HepG2 (cell line): ENCODE results near the gene HSP90AB1. TPM values are rescaled to one million over a fixed set of nuclear protein-coding genes. Genes with fewer than 3 reads are reported as not detected.

Experiments
- ATAC-seq: fragments of 200-7000 bp; cut with Tn5 transposase; 3 replicates; pipeline ENCODE4 v1.9.1; 2020; ENCODE audit warnings: mild to moderate bottlenecking, moderate library complexity
- BruUV-seq: library from RNA; stranded (reverse); fragments of 400-500 nt; replicated peaks from 2 replicates; lab custom pipeline; 2021; lab: Mats Ljungman, UMichigan
- CTCF ChIA-PET: fragments of 300-600 bp; formaldehyde crosslinking; extraction: SDS; loops from one replicate; lab custom pipeline; 2021; ENCODE audit warnings: low total read pairs, inconsistent platforms, low intra/inter-chr PET ratio; lab: Yijun Ruan, JAX
- POLR2A ChIA-PET: fragments of 350-600 bp; sonication (Branson Sonifier 250); formaldehyde crosslinking; loops from one replicate; lab custom pipeline; 2020; ENCODE audit warnings: antibody characterized with exemption, inconsistent platforms; lab: Yijun Ruan, JAX
- DNase-seq: peaks from one replicate; pipeline ENCODE4 v3.0.0-alpha.2; 2015; ENCODE audit warnings: low spot score
- FAIRE-seq: peaks from 3 replicates; lab custom pipeline; 2011; peaks lifted over from hg19 to GRCh38; lab: Jason Lieb, UNC
- H2AFZ ChIP-seq: one replicate; pipeline ENCODE4 v1.6.1; 2011; ENCODE audit warnings: low read length, inconsistent platforms
- H3K27ac ChIP-seq: fragments of 300-600 bp; 3 replicates; pipeline ENCODE4 v1.8.0; 2011; ENCODE audit warnings: mixed run types, mild to moderate bottlenecking, mixed read lengths, low read length, inconsistent platforms; ENCODE audit not compliant: insufficient read depth; ENCODE audit errors: extremely low read length
- H3K27me3 ChIP-seq, 2 experiments: fragments of 200-600 bp in 1 of 2; 2 replicates in 1 of 2; 3 replicates in 1 of 2; pipeline versions ENCODE4 v1.6.0 to v1.8.0; 2011; ENCODE audit warnings: low read length in 2 of 2, mild to moderate bottlenecking in 2 of 2, moderate library complexity in 2 of 2, inconsistent platforms in 1 of 2; ENCODE audit not compliant: insufficient read depth in 2 of 2, control insufficient read depth in 1 of 2
- H3K36me3 ChIP-seq, 2 experiments: fragments of 200-600 bp in 1 of 2; replicated peaks in 1 of 2; 2 replicates in 1 of 2; 3 replicates in 1 of 2; pipeline versions ENCODE4 v1.5.1 to v1.8.0; 2011; ENCODE audit warnings: low read length in 2 of 2, inconsistent platforms in 1 of 2; ENCODE audit not compliant: insufficient read depth in 2 of 2, control insufficient read depth in 1 of 2
- H3K4me1 ChIP-seq: 2 replicates; pipeline ENCODE4 v1.5.1; 2012; ENCODE audit warnings: low read length, inconsistent platforms; ENCODE audit not compliant: insufficient read depth
- H3K4me2 ChIP-seq: 2 replicates; pipeline ENCODE4 v1.6.0; 2011; ENCODE audit warnings: low read depth, low read length, inconsistent platforms
- H3K4me3 ChIP-seq, 3 experiments: fragments of 200-600 bp in 1 of 3; sonication (generic), shearing (Covaris generic) in 1 of 3; replicated peaks in 1 of 3; 2 replicates each; pipeline ENCODE4 v1.5.1; 2011 to 2016; ENCODE audit warnings: low read length in 3 of 3, inconsistent platforms in 2 of 3, low read depth in 2 of 3, mild to moderate bottlenecking in 2 of 3, control low read depth in 1 of 3, mixed read lengths in 1 of 3; ENCODE audit not compliant: insufficient read depth in 1 of 3
- H3K79me2 ChIP-seq: one replicate; pipeline ENCODE4 v1.6.1; 2011; ENCODE audit warnings: low read length, inconsistent platforms; ENCODE audit not compliant: insufficient read depth
- H3K9ac ChIP-seq: 2 replicates; pipeline ENCODE4 v1.6.0; 2011; ENCODE audit warnings: mild to moderate bottlenecking, low read depth, low read length, inconsistent platforms; ENCODE audit not compliant: insufficient read depth
- H3K9me3 ChIP-seq: 2 replicates; pipeline ENCODE4 v1.5.1; 2012; ENCODE audit warnings: mild to moderate bottlenecking, low read length
- H4K20me1 ChIP-seq: 2 replicates; pipeline ENCODE4 v1.6.0; 2011; ENCODE audit warnings: inconsistent platforms, mild to moderate bottlenecking, low read length, moderate library complexity; ENCODE audit not compliant: insufficient read depth
- HES4 ChIP-seq: sonication (generic); formaldehyde crosslinking; IDR thresholded peaks from 2 replicates; pipeline ENCODE4 v1.9.0; 2021; ENCODE audit warnings: mild to moderate bottlenecking, missing genetic modification reagents, borderline replicate concordance
- MAZ ChIP-seq, 2 experiments: sonication (generic) in 1 of 2; formaldehyde crosslinking in 1 of 2; IDR thresholded peaks; 2 replicates each; pipeline versions ENCODE4 v1.5.0 to v1.6.1; 2012 to 2020; ENCODE audit warnings: low read depth in 2 of 2, mild to moderate bottlenecking in 2 of 2, borderline replicate concordance in 1 of 2, improper control_type of control experiment in 1 of 2, low read length in 1 of 2, missing genetic modification reagents in 1 of 2, moderate library complexity in 1 of 2
- NFKBIZ ChIP-seq: IDR thresholded peaks from 2 replicates; pipeline ENCODE4 v1.6.1; 2018; ENCODE audit warnings: missing genetic modification reagents, missing compliant biosample characterization
- PCBP1 ChIP-seq: fragments of 200-400 bp; formaldehyde crosslinking; IDR thresholded peaks from 2 replicates; pipeline ENCODE4 v1.6.1; 2017; ENCODE audit warnings: mild to moderate bottlenecking, low read depth, low read length, borderline replicate concordance
- PRDM15 ChIP-seq: sonication (generic); formaldehyde crosslinking; IDR thresholded peaks from 2 replicates; pipeline ENCODE4 v1.4.0; 2020; ENCODE audit warnings: missing genetic modification reagents
- RORA ChIP-seq: sonication (generic); formaldehyde crosslinking; IDR thresholded peaks from 2 replicates; pipeline ENCODE4 v1.5.0; 2020; ENCODE audit warnings: mild to moderate bottlenecking, missing genetic modification reagents, moderate library complexity
- SYNCRIP ChIP-seq: fragments of 200-400 bp; formaldehyde crosslinking; IDR thresholded peaks from 2 replicates; pipeline ENCODE4 v1.6.1; 2018; ENCODE audit warnings: mild to moderate bottlenecking, low read depth, low read length; ENCODE audit not compliant: insufficient read depth
- ZBTB42 ChIP-seq: sonication (generic); formaldehyde crosslinking; IDR thresholded peaks from 2 replicates; pipeline ENCODE4 v1.5.0; 2020; ENCODE audit warnings: mild to moderate bottlenecking, missing genetic modification reagents
- ZNF276 ChIP-seq: sonication (generic); formaldehyde crosslinking; IDR thresholded peaks from 2 replicates; pipeline ENCODE4 v1.4.0; 2020; ENCODE audit warnings: mild to moderate bottlenecking, low read depth, missing genetic modification reagents
- ZNF512 ChIP-seq: sonication (generic); formaldehyde crosslinking; IDR thresholded peaks from 2 replicates; pipeline ENCODE4 v1.4.0; 2020; ENCODE audit warnings: mild to moderate bottlenecking, missing genetic modification reagents
- ZNF562 ChIP-seq: sonication (generic); formaldehyde crosslinking; IDR thresholded peaks from 2 replicates; pipeline ENCODE4 v1.8.0; 2022; ENCODE audit warnings: missing genetic modification reagents, borderline replicate concordance
- WGBS: methylation state at CpG from one replicate; pipeline ENCODE4 v1.1.6; 2017; ENCODE audit warnings: low lambda C conversion rate; 5-methylcytosine and 5-hydroxymethylcytosine counted together
- in situ Hi-C: cut with HindIII; loops from 2 replicates; pipeline ENCODE4 v1.10.0; 2017; ENCODE audit warnings: low pct_unique_long_range_greater_than_20kb; ENCODE audit not compliant: extremely low pct_ligation_motif_present
- intact Hi-C: fragments of 100-400 bp; cut with micrococcal nuclease; formaldehyde crosslinking; loops from one replicate; pipeline ENCODE4 v1.10.0; 2022; ENCODE audit not compliant: unreplicated experiment
- polyA plus RNA-seq, 8 experiments: library from polyadenylated mRNA; depleted of rRNA in 3 of 8; stranded (reverse) in 7 of 8; unstranded in 1 of 8; fragments of >200 nt; fragmentation: Illumina TruSeq in 4 of 8; extraction: Trizol in 4 of 8; gene quantifications; 2 replicates each; pipeline versions ENCODE4 v1.2.1 to v1.2.3, GENCODE V29; 2011 to 2016; ENCODE audit warnings: low read depth in 4 of 8, missing spikeins in 1 of 8, mixed read lengths in 1 of 8; ENCODE audit not compliant: insufficient read depth in 1 of 8
- total RNA-seq, 5 experiments: library from RNA; depleted of rRNA; stranded (reverse); fragments of >200 nt; fragmentation: Illumina TruSeq; extraction: Trizol; gene quantifications; 2 replicates each; pipeline ENCODE4 v1.2.3, GENCODE V29; 2016; ENCODE audit warnings: low read depth in 1 of 5
- TF ChIP-seq, protein P1 (sequence below): sonication (generic); formaldehyde crosslinking; IDR thresholded peaks from 2 replicates; pipeline ENCODE4 v1.5.0; 2020; ENCODE audit warnings: mild to moderate bottlenecking, missing genetic modification reagents, borderline replicate concordance
- TF ChIP-seq, protein P2 (sequence below): sonication (generic); formaldehyde crosslinking; IDR thresholded peaks from 2 replicates; pipeline ENCODE4 v1.5.1; 2020; ENCODE audit warnings: missing genetic modification reagents, mild to moderate bottlenecking, borderline replicate concordance

HSP90AB1 gene
- total and polyA plus RNA-seq, 2 of the 13 experiments (the other 11 are each of a cell fraction or from before 2014, with no cell fraction given): 1,325 to 1,472 TPM

DNA sequence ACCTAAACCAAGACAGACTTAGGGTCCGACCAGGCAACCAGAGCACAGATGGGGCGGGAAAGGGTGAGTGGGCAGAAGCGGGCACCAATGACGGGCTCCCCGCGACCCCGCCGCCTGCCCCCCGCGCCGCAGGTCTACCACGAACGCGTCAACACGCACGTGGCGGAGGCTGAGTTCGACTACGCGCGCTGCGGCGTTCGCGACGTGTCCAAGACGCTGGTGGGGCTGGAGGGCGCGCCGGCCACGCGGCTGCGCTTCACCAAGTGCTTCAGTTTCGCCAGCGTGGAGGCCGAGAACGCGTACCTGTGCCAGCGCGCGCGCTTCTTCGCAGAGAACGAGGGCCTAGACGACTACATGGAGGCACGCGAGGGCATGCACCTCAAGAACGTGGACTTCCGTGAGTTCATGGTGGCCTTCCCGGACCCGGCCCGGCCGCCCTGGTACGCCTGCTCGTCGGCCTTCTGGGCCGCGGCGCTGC lies 28.4 kb downstream of the HSP90AB1 start:
- H3K36me3 ChIP-seq: no peaks in the 10 kb centered on the region
- 83% methylated on average over 55 of the region's 59 CpGs for WGBS
- in situ Hi-C loops: no loop called here
- peaks cover 28% of the 10 kb centered on the region for H3K4me1 ChIP-seq
- peaks cover 40 to 89% of the 10 kb centered on the region in 2 experiments for H3K27me3 ChIP-seq
- ChIA-PET POLR2A (interaction anchor here (0.7 to 1.5 kb wide), 4 partner anchors 13 to 28 kb away, joined by 3 to 5 read pairs (median 4); partner anchors contain the start of gene HSP90AB1), CTCF (no interaction called here)
- H2AFZ ChIP-seq: no peak overlapping the region
- no peak overlapping the region for H3K9ac ChIP-seq
- peak overlapping the region; percentile 69 for H3K4me2 ChIP-seq
- FAIRE-seq: no peak
- H3K9me3 ChIP-seq: no peaks in the 10 kb centered on the region
- intact Hi-C loops: no loop called here
- peaks cover 3% of the 10 kb centered on the region; the same call in 1 of the 2 replicates for H4K20me1 ChIP-seq
- no peak overlapping the region for H3K27ac ChIP-seq
- BruUV-seq: no TSS peak
- no peak for ATAC-seq
- DNase-seq: no peak
- no peaks in the 10 kb centered on the region for H3K79me2 ChIP-seq
- H3K4me3 ChIP-seq: peak overlapping the region in 2 of 3 experiments; percentile 13 to 62; a peak in 2 of 6 replicates
- TF ChIP-seq ZBTB42 (CRISPR knock-in tag) (no peak), NFKBIZ (no peak), ZNF276 (CRISPR knock-in tag) (no peak), PCBP1 (no peak), ZNF512 (CRISPR knock-in tag) (no peak), RORA (CRISPR knock-in tag) (no peak), MAZ (IDR thresholded peaks at IDR 0.05; ENCODE audit: borderline replicate concordance, low read depth, low read length) (no peak), MAZ (CRISPR knock-in tag; IDR thresholded peaks at IDR 0.05; ENCODE audit: low read depth) (no peak), SYNCRIP (no peak), ZNF562 (CRISPR knock-in tag) (no peak), PRDM15 (CRISPR knock-in tag) (no peak), HES4 (CRISPR knock-in tag) (peak; percentile 68; the same call in 1 of the 2 replicates)
- TF ChIP-seq, protein P1, sequence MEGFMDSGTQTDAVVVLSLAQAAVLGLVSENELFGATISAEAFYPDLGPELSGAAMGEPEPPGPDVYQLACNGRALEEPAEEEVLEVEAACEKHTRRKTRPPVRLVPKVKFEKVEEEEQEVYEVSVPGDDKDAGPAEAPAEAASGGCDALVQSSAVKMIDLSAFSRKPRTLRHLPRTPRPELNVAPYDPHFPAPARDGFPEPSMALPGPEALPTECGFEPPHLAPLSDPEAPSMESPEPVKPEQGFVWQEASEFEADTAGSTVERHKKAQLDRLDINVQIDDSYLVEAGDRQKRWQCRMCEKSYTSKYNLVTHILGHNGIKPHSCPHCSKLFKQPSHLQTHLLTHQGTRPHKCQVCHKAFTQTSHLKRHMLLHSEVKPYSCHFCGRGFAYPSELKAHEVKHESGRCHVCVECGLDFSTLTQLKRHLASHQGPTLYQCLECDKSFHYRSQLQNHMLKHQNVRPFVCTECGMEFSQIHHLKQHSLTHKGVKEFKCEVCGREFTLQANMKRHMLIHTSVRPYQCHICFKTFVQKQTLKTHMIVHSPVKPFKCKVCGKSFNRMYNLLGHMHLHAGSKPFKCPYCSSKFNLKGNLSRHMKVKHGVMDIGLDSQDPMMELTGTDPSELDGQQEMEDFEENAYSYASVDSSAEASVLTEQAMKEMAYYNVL (CRISPR knock-in tag): no peak
- TF ChIP-seq, protein P2, sequence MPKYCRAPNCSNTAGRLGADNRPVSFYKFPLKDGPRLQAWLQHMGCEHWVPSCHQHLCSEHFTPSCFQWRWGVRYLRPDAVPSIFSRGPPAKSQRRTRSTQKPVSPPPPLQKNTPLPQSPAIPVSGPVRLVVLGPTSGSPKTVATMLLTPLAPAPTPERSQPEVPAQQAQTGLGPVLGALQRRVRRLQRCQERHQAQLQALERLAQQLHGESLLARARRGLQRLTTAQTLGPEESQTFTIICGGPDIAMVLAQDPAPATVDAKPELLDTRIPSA (CRISPR knock-in tag): no peak
